HG03280 (cell line): ENCODE measurements around the gene TMED10.
"Not testable (repeated sequence)": the region's sequence is repeated elsewhere in the genome, so short reads cannot be mapped to it uniquely, and the experiment has no call there.

ENCODE experiments used
- ATAC-seq: cut with Tn5 transposase; IDR thresholded peaks from one replicate; pipeline ENCODE4 v1.9.1; 2021; ENCODE audit warnings: mild to moderate bottlenecking, moderate library complexity; ENCODE audit not compliant: unreplicated experiment

The TMED10 gene

DNA sequence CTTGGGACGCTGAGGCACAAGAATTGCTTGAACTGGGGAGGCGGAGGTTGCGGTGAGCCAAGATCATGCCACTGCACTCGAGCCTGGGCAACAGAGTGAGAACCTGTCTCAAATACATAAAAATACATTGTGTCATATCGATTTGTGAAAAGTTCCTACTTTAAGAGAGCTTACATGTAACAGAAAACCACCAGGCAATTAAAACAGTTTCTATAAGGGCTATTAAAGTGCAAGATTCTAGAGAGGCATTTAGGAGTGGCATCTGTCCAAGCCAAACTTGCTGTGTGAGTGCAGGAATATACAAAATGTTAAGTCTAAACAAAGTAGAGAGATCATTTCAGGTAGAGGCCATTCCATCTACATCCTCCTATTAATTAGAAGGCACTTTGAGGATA lies 47.8 kb downstream of the TMED10 start:
- ATAC-seq = no peak

DNA sequence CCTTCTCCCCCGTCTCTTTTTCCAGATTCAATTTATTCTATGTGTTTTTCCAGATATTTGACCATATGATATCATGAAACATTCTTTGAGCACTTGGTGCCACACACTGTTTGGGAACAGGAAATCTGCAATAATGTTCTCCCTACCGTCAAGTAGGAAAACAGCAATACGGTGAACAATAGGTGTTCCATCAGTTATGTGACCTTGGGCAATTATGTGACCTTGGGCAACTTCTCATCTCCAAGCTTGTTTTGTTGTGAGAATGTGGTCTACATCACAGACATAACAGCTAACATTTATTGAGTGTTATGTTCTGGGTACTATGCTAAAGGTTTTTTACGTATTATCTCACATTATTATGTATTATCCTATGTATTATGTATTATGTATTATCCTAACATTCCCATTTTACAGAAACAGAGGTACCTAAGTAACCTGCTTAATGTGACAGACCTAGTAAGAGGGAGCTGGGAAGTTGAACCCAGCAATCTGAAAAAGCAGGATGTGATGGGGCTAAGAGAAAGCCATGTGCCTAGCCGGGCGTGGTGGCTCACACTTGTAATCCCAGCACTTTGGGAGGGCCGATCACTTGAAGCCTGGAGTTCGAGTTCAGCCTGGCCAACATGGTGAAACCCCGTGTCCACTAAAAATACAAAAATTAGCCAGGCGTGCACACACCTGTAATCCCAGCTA lies 48.4 kb downstream of the TMED10 start:
- ATAC-seq = no peak

DNA sequence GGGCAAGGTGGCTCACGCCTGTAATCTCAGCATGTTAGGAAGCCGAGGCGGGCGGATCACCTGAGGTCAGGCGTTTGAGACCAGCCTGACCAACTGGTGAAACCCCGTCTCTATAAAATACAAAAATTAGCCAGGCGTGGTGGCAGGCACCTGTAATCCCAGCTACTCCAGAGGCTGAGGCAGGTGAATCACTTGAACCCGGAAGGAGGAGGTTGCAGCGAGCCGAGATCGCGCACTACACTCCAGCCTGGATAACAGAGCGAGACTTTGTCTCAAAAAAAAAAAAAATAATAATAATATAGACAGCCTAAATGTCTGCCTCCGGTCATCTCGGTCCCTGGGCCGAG lies 49.0 kb downstream of the TMED10 start:
- ATAC-seq = not testable (repeated sequence)

DNA sequence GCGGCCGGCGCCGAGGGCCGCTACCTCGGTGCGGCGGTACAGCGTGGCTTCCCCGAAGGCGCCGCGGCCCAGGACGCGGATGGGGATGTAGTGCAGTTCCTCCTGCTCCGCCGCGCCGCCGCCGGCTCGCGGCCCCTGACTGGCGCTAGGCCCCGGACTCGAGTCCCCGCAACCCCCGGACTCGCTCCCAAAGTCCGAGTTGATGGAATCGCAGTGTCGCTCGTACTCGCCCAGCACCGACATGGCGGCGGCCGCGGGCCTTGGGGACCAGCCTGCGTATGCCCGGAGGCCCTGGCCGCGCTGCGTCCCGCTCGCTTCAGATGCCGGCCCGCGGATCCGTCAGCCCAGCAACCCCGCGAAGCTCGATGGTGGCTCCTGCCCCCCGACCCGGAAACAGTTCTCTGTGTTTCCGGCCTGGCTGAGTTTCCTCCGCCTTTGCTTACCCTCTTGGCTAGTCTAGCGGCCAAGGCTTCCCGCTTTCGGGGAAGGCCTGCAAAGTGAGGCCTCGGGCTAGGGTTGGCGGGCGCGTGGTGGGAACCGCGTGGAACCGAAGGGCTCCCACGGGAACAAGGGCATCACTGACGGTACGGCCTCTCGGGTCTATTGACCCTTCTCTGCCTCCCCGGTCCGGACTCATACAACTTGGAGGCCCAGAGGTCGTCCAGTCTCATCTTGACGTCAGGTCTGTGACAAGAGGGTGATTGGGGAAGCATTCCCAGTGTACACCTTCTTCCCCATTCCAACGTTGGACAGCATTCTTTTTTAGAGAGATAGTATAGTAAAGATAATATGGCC lies 49.5 kb downstream of the TMED10 start, which contains the start of gene NEK9:
TSS of gene NEK9 (minus strand) at position 370 of the 795 bp plus-strand sequence. CDS start at position 243, 127 bp downstream.
- ATAC-seq = peak; percentile 86

DNA sequence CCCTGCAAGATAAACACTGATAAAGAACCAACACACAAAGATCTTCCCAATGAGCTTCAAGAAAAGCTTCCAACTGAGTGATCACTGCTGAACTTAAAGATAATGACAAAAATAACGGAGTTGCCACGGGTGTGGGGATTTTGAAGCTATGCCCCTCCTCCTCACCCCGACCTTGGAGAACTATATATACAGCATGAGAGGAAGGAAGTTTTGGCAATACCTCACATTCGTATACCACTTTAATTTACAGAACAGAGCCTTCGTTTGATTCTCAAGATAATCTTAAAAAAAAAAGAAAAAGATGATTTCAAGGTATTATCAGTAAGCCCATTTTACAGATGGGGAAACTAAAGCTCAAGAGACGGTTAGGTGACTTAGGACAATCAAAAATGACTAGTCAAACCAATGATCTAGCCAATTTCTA lies 50.3 kb downstream of the TMED10 start:
- ATAC-seq = no peak

DNA sequence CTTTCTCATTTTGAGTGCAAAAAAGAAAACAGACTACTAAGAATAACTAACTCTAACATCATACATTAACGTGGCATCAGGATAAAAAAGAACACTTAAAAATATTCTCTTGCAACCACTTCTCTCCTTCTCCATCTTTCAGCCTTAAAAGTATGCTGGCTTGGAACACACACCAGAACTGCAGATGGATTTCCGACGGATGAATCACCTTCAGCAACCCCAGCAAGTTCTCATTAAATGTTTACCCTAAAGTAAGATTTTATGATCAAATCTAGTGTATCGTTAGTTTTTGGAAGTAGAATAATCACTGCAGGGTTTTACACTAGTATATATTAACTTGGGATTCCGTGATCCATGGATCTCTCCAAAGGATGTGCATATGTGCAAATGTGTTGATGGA lies 50.8 kb downstream of the TMED10 start:
- ATAC-seq = no peak

DNA sequence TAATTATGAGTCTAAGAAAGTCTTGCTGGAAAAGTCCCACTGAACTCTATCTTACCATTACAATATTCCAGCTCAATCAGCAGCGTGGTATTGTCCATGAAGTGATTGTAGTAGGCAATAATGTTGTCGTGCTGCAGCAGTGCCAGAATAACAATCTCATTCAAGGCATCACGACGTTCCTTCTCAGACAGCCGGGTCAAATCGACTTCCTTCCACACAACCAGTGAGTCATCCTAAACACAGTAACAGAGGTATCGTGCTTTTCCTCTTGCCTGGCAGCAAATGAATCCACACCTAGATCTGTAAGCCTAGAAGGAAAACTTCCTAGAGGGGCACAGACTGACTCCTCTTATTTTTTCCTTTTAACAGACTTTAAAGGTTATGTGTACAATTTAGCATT lies 52.4 kb downstream of the TMED10 start:
- no peak for ATAC-seq

DNA sequence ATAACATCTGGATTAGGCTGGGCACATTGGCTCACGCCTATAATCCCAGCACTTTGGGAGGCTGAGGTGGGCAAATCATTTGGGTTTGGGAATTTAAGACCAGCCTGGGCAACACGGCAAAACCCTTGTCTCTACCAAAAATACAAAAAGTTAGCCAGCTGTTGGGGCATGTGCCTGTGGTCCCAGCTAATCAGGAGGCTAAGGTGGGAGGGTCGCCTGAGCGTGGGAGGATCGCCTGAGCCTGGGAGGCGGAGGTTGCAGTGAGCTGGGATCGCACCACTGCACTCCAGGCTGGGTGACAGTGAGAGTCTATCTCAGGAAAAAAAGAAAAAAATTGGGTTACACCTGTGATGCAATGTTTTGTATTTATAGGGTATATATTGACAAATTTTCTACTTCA lies 54.9 kb downstream of the TMED10 start:
- ATAC-seq = no peak

DNA sequence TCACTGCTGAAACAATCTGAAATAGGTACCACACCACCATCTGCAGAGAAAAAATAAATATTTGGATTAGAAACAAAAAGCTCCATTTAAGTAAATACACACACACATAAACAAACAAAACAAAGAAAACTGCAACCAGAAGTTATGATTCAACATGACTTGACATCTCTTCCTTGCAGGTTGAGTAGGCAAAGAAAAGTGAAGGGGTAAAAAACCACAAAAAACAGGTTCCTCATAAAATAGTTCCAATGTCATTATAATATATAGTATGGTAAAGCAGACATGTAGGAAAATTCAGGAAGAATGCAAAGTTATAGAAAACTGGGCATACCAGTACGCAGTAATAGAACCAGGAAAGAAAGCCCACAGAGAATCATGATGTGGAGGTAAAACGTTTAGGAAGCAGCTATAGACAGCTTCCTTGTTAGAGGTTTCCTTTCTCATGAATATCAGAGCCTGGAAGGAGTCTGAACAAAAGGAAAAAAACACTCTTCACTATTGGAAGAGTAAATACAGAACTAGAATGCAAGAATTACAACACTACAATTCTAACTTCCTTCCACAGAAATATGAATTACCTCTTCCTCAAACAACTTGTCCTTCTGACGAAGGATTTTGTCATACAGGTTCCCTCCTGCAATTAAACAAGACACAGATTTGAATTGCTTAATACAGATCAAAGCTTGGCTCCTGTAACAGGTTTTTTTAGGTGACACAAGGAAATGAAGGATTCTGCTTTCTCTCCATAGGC lies 55.7 kb downstream of the TMED10 start:
- ATAC-seq = no peak

DNA sequence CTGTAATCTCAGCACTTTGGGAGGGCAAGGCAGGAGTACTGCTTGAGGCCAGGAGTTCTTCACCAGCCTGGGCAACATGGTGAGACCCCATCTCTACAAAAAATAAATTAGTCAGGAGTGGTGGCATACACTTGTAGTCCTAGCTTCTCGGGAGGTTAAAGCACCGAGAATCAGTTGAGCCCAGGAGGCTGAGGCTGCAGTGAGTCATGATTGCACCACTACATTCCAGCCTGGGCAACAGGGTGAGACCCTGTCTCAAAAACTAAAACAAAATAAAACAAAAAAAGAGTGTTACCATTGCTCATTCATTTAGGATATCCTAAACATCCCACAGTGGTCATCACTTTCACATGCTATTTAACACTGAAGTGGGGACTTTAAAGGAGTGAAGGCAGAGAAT lies 57.4 kb downstream of the TMED10 start:
- no peak for ATAC-seq

DNA sequence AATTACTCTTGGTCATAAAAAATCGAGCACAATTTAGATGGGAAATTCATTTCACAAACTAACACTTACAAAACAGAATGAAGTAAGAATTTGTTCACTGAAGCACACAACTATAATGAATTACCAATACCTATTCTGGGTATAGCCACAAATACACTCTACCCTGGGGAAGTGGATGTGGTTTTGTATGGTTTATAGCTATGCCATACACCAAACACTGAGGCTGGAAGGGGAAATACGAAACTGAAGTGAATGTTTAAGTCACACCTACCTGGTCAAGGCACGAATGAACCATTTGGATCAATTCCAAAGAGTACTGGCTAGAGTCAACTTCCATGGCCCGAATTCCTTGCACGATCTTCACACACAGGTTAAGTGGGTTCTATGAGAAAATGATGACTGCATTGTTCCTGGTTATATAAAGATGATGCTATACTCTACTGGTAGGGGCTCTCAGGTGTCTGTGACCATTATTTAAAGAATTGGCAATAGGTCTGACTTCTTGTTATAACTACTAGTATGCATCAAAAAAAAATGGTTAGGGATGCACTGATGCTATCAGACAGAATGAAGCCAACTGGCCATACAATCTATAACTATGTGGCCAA lies 62.4 kb downstream of the TMED10 start:
- no peak for ATAC-seq

DNA sequence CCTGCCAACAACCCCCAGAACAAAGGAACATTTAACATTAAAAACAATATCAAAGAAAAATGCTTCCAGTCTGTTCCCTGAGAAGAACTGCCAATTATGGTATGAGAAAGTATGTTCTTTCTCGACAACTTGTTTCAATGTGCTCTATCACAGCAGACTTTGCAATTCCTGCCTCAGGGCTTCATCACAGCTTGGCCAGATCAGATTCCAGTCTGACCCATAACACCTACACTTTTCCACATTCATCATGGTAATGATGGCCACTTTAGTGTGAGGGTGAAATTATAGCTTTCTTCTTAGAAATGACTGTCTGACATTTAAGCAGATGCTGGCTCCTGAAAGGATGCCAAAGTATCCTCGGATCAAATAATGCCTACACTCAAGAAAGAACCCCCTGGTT lies 66.5 kb downstream of the TMED10 start:
- no peak for ATAC-seq

DNA sequence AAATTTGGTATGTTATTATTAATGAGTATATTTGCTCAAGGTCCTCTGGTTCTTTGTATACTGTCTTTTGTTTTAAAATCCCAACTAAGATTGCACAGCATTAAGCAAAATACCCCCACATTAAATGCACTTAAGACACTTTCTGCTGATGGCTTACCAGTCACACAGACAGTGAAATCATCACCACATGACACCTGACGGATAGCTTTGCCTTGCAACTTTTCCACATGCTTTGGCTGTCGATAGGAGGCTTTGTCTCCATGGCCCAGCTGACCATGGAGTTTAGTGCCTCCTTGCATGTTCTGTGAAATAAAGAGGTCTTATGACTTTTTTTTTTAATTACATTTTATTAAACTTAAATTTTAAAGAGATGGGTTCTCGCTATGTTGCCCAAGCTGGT lies 69.2 kb downstream of the TMED10 start:
- no peak for ATAC-seq

DNA sequence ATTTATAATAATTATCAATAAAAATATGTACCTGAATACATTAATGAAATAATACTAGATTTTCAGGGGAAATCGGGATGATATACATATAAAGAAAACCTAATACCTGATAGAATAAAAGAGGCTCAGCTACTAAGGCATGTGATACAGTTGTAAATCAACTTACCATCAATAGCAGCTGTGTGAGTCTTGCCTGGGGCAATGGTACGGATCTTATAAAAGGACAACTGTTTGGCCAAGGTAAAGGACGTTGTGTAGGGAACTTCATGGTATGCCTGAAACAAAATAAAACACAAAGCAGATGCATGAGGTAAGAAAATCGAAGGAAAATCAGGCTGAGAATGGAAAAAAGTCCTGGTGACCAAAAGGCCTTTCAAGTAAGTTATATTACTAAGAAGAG lies 74.9 kb downstream of the TMED10 start:
- ATAC-seq = no peak

DNA sequence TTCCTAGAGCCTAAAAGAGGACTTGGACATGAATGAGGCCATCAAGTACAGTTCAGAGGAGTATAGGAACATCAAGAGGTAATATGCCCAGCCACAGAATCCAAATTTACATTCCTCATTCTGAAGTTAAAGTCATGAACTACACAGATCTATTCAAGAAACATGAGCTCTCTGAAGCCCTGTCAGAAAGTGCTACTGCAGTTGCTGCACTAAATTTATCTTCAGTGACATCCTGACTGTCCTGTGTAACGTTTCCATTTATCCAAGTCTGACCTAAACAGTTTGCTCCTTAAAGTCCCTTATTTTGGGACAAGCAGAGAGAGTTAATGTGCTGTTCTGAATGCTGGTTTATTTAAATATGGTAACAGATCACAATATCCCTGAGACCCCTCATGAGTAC lies 77.7 kb downstream of the TMED10 start:
- no peak for ATAC-seq

DNA sequence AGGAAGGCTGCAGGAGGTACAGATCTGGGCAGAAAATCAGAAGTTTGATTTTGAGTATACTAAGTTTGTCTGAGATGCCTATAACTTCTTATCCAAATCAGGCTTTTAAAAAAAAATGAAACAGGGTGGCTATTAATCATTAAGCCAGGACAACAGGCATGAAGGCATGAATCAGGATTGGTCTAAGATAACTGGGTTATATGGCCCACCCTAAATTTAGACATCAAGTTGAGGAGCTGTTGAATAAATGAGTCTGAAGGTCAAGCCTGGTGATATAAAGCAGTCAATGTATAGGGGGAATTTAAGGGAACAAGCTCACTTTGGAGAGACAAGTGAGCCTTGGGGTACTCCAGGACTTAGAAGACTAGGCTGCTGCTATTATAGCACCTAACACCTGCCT lies 78.2 kb downstream of the TMED10 start:
- no peak for ATAC-seq

DNA sequence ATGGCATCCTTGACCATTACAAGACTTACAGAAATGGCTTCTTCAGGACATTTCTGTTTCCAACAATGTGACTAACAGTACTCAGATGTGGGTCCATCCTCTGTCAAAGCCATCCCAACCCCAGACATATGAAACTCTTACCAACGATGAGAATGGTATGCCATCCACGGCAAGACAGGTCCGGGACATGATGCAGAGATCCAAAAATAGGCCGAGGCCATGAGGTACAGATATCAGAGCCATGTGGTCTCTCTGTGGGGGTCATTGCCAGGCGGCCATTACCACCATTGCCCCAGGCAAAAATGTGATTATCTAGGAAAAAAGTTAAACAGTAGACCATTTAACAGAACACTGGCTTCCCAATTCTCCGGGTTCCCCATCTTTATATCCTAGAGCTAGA lies 79.5 kb downstream of the TMED10 start:
- no peak for ATAC-seq

DNA sequence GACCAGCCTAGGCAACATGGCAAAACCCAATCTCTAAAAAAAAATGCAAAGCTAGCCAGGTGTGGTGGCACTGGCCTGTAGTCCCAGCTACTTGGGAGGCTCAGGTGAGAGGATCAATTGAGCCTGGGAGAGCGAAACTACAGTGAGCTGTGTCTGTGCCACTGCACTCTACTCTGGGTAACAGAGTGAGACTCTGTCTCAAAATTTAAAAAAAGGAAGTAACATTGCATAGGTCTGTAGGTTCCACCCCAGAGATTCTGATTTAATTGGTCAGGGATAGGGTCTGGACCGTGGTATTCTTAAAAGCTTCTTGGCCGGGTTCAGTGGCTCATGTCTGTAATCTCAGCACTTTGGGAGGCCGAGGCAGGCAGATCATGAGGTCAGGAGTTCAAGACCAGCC lies 80.7 kb downstream of the TMED10 start:
- ATAC-seq = no peak

DNA sequence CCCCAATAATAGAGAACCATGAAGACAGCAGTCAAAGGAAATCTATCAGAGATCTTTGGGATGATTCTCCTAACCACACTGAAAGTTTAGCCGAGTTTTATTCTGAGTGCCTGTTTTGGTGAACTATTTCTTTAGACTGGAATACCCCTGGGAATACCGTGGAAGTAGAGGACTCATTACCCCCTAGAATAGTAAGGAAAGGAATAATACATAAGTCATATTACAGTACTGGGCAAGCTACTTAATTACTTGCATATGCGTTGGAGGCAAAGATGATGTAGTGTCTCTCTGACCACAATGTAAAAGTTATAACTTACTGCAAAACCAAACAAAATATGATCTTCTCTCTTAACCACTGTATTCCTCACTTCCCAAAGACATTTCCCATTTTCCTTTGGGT lies 81.5 kb downstream of the TMED10 start:
- no peak for ATAC-seq

DNA sequence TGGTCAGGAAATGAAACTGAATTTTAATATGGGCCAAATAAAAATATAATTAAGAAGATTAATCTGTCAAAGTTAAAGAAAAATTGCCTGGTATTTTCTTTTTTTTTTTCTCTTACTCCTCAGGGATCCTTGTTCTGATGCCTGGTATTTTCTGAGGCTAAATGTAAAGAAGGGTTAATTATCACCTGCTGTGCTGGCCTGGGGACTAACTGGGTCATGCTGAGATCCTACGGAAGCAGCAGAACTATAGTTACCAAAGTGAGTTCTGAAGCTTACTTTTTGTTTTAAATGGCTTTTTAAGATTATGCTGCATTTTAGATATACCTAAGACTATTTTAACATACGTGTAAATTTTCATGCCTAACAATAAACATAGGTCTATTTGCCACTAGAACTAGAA lies 83.7 kb downstream of the TMED10 start:
- no peak for ATAC-seq

DNA sequence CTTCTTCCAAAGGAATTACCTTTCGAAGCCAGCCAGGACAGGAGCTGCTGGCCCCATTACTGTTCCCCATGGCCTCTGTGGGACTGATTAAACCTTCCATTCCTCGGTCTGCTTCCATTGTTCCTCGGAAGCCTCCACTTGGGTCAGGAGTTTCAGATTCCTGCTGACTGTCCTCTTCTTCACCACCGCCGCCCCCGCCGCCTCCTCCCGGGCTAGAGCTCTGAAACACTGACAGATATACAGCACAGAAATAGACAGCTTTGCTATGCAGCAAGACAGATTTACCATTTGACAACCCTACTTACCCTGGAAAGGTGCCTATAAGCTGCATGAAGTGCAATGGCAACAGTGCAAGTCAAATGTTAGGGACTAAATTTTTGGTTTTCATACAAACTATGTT lies 85.2 kb downstream of the TMED10 start:
- ATAC-seq = no peak
